PFSK-1 (cell line): ENCODE measurements around the gene KCNK1.

Experiments
- POLR2AphosphoS5 ChIP-seq: IDR thresholded peaks from 2 replicates; pipeline ENCODE4 v1.6.1; 2012; ENCODE audit warnings: low read depth, mild to moderate bottlenecking, control low read depth, low read length, moderate library complexity
- TF ChIP-seq, protein P1 (sequence below), 2 experiments: IDR thresholded peaks; 2 replicates each; pipeline versions ENCODE4 v1.6.1 to v1.8.0; 2011 to 2012; ENCODE audit warnings: low read depth in 2 of 2, low read length in 2 of 2, control low read depth in 1 of 2, inconsistent platforms in 1 of 2, mild to moderate bottlenecking in 1 of 2, moderate library complexity in 1 of 2; ENCODE audit not compliant: insufficient read depth in 1 of 2

- TF ChIP-seq POLR2AphosphoS5: no peak
- TF ChIP-seq, protein P1, sequence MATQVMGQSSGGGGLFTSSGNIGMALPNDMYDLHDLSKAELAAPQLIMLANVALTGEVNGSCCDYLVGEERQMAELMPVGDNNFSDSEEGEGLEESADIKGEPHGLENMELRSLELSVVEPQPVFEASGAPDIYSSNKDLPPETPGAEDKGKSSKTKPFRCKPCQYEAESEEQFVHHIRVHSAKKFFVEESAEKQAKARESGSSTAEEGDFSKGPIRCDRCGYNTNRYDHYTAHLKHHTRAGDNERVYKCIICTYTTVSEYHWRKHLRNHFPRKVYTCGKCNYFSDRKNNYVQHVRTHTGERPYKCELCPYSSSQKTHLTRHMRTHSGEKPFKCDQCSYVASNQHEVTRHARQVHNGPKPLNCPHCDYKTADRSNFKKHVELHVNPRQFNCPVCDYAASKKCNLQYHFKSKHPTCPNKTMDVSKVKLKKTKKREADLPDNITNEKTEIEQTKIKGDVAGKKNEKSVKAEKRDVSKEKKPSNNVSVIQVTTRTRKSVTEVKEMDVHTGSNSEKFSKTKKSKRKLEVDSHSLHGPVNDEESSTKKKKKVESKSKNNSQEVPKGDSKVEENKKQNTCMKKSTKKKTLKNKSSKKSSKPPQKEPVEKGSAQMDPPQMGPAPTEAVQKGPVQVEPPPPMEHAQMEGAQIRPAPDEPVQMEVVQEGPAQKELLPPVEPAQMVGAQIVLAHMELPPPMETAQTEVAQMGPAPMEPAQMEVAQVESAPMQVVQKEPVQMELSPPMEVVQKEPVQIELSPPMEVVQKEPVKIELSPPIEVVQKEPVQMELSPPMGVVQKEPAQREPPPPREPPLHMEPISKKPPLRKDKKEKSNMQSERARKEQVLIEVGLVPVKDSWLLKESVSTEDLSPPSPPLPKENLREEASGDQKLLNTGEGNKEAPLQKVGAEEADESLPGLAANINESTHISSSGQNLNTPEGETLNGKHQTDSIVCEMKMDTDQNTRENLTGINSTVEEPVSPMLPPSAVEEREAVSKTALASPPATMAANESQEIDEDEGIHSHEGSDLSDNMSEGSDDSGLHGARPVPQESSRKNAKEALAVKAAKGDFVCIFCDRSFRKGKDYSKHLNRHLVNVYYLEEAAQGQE (IDR thresholded peaks at IDR 0.05; ENCODE audit: insufficient read depth in 1 of 2, low read depth in 2 of 2, low read length in 2 of 2): no peak
These were observed 51.8 kb downstream of the KCNK1 start for GRCh38 chr1:233665575-233666270.
